ENCODE data around the gene SCRT2.

- TF ChIP-seq EZH2phosphoT487 (IDR thresholded peaks at IDR 0.05): no peak
- TF ChIP-seq, protein P1, sequence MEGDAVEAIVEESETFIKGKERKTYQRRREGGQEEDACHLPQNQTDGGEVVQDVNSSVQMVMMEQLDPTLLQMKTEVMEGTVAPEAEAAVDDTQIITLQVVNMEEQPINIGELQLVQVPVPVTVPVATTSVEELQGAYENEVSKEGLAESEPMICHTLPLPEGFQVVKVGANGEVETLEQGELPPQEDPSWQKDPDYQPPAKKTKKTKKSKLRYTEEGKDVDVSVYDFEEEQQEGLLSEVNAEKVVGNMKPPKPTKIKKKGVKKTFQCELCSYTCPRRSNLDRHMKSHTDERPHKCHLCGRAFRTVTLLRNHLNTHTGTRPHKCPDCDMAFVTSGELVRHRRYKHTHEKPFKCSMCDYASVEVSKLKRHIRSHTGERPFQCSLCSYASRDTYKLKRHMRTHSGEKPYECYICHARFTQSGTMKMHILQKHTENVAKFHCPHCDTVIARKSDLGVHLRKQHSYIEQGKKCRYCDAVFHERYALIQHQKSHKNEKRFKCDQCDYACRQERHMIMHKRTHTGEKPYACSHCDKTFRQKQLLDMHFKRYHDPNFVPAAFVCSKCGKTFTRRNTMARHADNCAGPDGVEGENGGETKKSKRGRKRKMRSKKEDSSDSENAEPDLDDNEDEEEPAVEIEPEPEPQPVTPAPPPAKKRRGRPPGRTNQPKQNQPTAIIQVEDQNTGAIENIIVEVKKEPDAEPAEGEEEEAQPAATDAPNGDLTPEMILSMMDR (IDR thresholded peaks at IDR 0.05): no peak
- no peak for TF ChIP-seq EZH2 (IDR thresholded peaks at IDR 0.05)
These were observed 41.7 kb upstream of the SCRT2 start for GRCh38 chr20:717271-717670.

All from neural progenitor cell (in vitro differentiated cells).